SK-N-SH (cell line): ENCODE measurements around the gene HHAT.

Source experiments
- FOXM1 ChIP-seq: IDR thresholded peaks from 2 replicates; pipeline ENCODE4 v1.4.0; 2012; ENCODE audit warnings: low read depth, mild to moderate bottlenecking
- REST ChIP-seq: IDR thresholded peaks from 2 replicates; pipeline ENCODE4 v1.6.1; 2012; ENCODE audit warnings: mild to moderate bottlenecking, low read depth, low read length, moderate library complexity

DNA sequence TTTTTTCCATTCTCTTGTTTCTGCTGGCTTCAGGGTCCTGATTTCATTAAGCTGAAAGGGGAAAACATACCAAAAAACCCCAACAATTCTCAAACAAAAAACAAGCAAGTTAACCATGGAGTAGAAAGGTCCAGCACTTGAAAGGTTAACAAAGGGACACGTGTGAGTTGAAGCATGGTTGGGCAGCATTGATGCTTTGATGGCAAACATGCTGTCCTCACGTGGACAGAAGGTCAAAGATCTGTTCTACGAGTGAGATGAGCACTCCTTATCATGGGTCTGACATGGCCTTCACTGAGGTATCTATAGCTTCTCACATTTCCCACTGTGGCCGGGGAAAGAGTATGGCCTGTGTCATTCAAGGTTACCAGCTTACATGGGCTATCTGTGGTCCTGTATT lies 394.9 kb downstream of the HHAT start:
- TF ChIP-seq FOXM1 (no peak), REST (no peak)
